Transverse colon (tissue), 3 donors: ENCODE data around the gene ADIPOR1.

Source experiments
- POLR2A ChIP-seq: fragments of 450-650 bp; IDR thresholded peaks from one replicate; pipeline ENCODE4 v1.6.1; 2016; ENCODE audit warnings: antibody characterized with exemption, mild to moderate bottlenecking, moderate library complexity
- TF ChIP-seq, protein P1 (sequence below), 5 experiments: fragments of 200-600 bp in 3 of 5; fragments of 450-650 bp in 2 of 5; sonication (generic) in 3 of 5; IDR thresholded peaks; 1 replicate in 2 of 5; 2 replicates in 3 of 5; pipeline ENCODE4 v1.5.1; 2016 to 2017; ENCODE audit warnings: antibody characterized with exemption in 5 of 5, inconsistent platforms in 3 of 5, mild to moderate bottlenecking in 2 of 5, moderate library complexity in 1 of 5

GRCh38 chr1:202961220-202961880, 3.2 kb upstream of the ADIPOR1 start:
- no peak for TF ChIP-seq POLR2A
- TF ChIP-seq, protein P1, sequence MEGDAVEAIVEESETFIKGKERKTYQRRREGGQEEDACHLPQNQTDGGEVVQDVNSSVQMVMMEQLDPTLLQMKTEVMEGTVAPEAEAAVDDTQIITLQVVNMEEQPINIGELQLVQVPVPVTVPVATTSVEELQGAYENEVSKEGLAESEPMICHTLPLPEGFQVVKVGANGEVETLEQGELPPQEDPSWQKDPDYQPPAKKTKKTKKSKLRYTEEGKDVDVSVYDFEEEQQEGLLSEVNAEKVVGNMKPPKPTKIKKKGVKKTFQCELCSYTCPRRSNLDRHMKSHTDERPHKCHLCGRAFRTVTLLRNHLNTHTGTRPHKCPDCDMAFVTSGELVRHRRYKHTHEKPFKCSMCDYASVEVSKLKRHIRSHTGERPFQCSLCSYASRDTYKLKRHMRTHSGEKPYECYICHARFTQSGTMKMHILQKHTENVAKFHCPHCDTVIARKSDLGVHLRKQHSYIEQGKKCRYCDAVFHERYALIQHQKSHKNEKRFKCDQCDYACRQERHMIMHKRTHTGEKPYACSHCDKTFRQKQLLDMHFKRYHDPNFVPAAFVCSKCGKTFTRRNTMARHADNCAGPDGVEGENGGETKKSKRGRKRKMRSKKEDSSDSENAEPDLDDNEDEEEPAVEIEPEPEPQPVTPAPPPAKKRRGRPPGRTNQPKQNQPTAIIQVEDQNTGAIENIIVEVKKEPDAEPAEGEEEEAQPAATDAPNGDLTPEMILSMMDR (IDR thresholded peaks at IDR 0.05), result no peak
